GM12892 (cell line): ENCODE data around the gene MPPED1.

Source experiments
- POLR2A ChIP-seq: IDR thresholded peaks from 2 replicates; pipeline ENCODE4 v1.6.1; 2011; ENCODE audit warnings: low read depth, low read length, control low read depth
- POLR2AphosphoS5 ChIP-seq: IDR thresholded peaks from 2 replicates; pipeline ENCODE4 v1.6.1; 2011; ENCODE audit warnings: low read depth, low read length, control low read depth
- TAF1 ChIP-seq: IDR thresholded peaks from 2 replicates; pipeline ENCODE4 v1.6.1; 2011; ENCODE audit warnings: low read depth, mild to moderate bottlenecking, control low read depth, low read length, borderline replicate concordance

DNA sequence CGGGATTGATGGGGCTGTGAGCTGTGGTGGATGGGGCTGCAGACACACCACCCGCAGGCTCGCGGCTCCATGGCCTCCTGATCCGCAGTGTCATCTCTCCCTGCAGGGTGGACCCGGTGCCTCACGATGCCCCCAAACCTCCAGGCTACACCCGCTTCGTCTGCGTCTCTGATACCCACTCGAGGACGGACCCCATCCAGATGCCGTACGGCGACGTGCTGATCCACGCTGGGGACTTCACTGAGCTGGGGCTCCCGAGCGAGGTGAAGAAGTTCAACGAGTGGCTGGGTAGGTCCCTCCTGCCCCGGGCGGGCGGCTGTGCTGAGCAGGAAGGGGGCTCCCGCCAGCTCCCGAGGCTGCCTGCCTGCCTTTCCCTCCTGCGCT, 23.1 kb downstream of the MPPED1 start:
- no peak for TF ChIP-seq POLR2A
- no peak for TF ChIP-seq POLR2AphosphoS5
- TF ChIP-seq TAF1 = no peak
